Glutamatergic neuron (in vitro differentiated cells): ENCODE data around the gene BMPER. TPM values are rescaled to one million over a fixed set of nuclear protein-coding genes. Genes with fewer than 3 reads are reported as not detected.

ENCODE experiments used
- DNase-seq: peaks from one replicate; pipeline ENCODE4 v3.0.0; 2022
- H3K27ac Mint-ChIP-seq: one replicate; pipeline ENCODE4 v1.8.0; 2020; ENCODE audit warnings: mild to moderate bottlenecking, mixed read lengths, inconsistent platforms; ENCODE audit not compliant: unreplicated experiment
- H3K27me3 Mint-ChIP-seq: one replicate; pipeline ENCODE4 v1.8.0; 2020; ENCODE audit warnings: mild to moderate bottlenecking, moderate library complexity, mixed read lengths, inconsistent platforms; ENCODE audit not compliant: unreplicated experiment
- H3K36me3 Mint-ChIP-seq: one replicate; pipeline ENCODE4 v1.8.0; 2020; ENCODE audit warnings: mild to moderate bottlenecking, mixed read lengths, inconsistent platforms; ENCODE audit not compliant: unreplicated experiment
- H3K4me1 Mint-ChIP-seq: one replicate; pipeline ENCODE4 v1.8.0; 2020; ENCODE audit warnings: mild to moderate bottlenecking, low read depth, mixed read lengths, inconsistent platforms; ENCODE audit not compliant: unreplicated experiment
- H3K4me3 Mint-ChIP-seq: one replicate; pipeline ENCODE4 v1.8.0; 2020; ENCODE audit warnings: mild to moderate bottlenecking, mixed read lengths, inconsistent platforms; ENCODE audit not compliant: unreplicated experiment
- H3K9me3 Mint-ChIP-seq: one replicate; pipeline ENCODE4 v1.8.0; 2020; ENCODE audit warnings: mild to moderate bottlenecking, moderate library complexity, mixed read lengths, inconsistent platforms; ENCODE audit not compliant: unreplicated experiment
- CTCF ChIP-seq: fragments of 200-600 bp; sonication (generic); IDR thresholded peaks from one replicate; pipeline ENCODE4 v1.5.0; 2021; ENCODE audit not compliant: partially characterized antibody, unreplicated experiment
- total RNA-seq: library from RNA; stranded (reverse); fragmentation: NEBNext Ultra II Directional; extraction: Animal tissue kit (Norgen Biotek cat#: 25700); gene quantifications from one replicate; pipeline ENCODE4 v1.2.1, GENCODE V29; 2021; ENCODE audit not compliant: unreplicated experiment

Gene BMPER
- total RNA-seq, 1 donor from 2014 or later: 16.2 TPM

GRCh38 chr7:34184466-34184865, 279.1 kb downstream of the BMPER start:
- H3K27me3 Mint-ChIP-seq: no peaks in the 10 kb centered on the region
- no peaks in the 10 kb centered on the region for H3K9me3 Mint-ChIP-seq
- no peaks in the 10 kb centered on the region for H3K4me1 Mint-ChIP-seq
- H3K27ac Mint-ChIP-seq: no peak overlapping the region
- no peaks in the 10 kb centered on the region for H3K36me3 Mint-ChIP-seq
- no peak overlapping the region for H3K4me3 Mint-ChIP-seq
- DNase-seq: no peak
- no peak for TF ChIP-seq CTCF

- H3K4me3 Mint-ChIP-seq: no peak overlapping the region
- TF ChIP-seq CTCF: no peak
- DNase-seq: no peak
Observed at GRCh38 chr7:34187798-34188307, 282.5 kb downstream of the BMPER start.

GRCh38 chr7:34189031-34189430, 283.7 kb downstream of the BMPER start:
- no peaks in the 10 kb centered on the region for H3K36me3 Mint-ChIP-seq
- no peak overlapping the region for H3K4me3 Mint-ChIP-seq
- H3K27me3 Mint-ChIP-seq: no peaks in the 10 kb centered on the region
- no peak overlapping the region for H3K27ac Mint-ChIP-seq
- no peak for TF ChIP-seq CTCF
- H3K9me3 Mint-ChIP-seq: no peaks in the 10 kb centered on the region
- DNase-seq: no peak
- H3K4me1 Mint-ChIP-seq: no peaks in the 10 kb centered on the region

More at GRCh38 chr7:34187798-34188307, 282.5 kb downstream of the BMPER start:
- Mint-ChIP-seq H3K27ac (no peak overlapping the region), H3K36me3 (no peaks in the 10 kb centered on the region), H3K9me3 (no peaks in the 10 kb centered on the region), H3K4me1 (no peaks in the 10 kb centered on the region), H3K27me3 (no peaks in the 10 kb centered on the region)

- no peak for DNase-seq
- no peaks in the 10 kb centered on the region for H3K9me3 Mint-ChIP-seq
- H3K4me1 Mint-ChIP-seq: no peaks in the 10 kb centered on the region
- H3K36me3 Mint-ChIP-seq: no peaks in the 10 kb centered on the region
- H3K27me3 Mint-ChIP-seq: no peaks in the 10 kb centered on the region
- H3K4me3 Mint-ChIP-seq: no peak overlapping the region
- H3K27ac Mint-ChIP-seq: no peak overlapping the region
- TF ChIP-seq CTCF: no peak
Observed at GRCh38 chr7:34190299-34190698, 285.0 kb downstream of the BMPER start.

GRCh38 chr7:34191162-34191561, 285.8 kb downstream of the BMPER start:
- Mint-ChIP-seq H3K4me1 (no peaks in the 10 kb centered on the region), H3K36me3 (no peaks in the 10 kb centered on the region), H3K27ac (no peak overlapping the region), H3K4me3 (no peak overlapping the region), H3K9me3 (no peaks in the 10 kb centered on the region), H3K27me3 (no peaks in the 10 kb centered on the region)
- no peak for DNase-seq
- TF ChIP-seq CTCF: no peak
